HepG2 (cell line): ENCODE results near the gene GGA3. TPM values are rescaled to one million over a fixed set of nuclear protein-coding genes. Genes with fewer than 3 reads are reported as not detected.

ENCODE experiments used
- ATAC-seq: fragments of 200-7000 bp; cut with Tn5 transposase; 3 replicates; pipeline ENCODE4 v1.9.1; 2020; ENCODE audit warnings: mild to moderate bottlenecking, moderate library complexity
- BruUV-seq: library from RNA; stranded (reverse); fragments of 400-500 nt; replicated peaks from 2 replicates; lab custom pipeline; 2021; lab: Mats Ljungman, UMichigan
- CTCF ChIA-PET: fragments of 300-600 bp; formaldehyde crosslinking; extraction: SDS; loops from one replicate; lab custom pipeline; 2021; ENCODE audit warnings: low total read pairs, inconsistent platforms, low intra/inter-chr PET ratio; lab: Yijun Ruan, JAX
- POLR2A ChIA-PET: fragments of 350-600 bp; sonication (Branson Sonifier 250); formaldehyde crosslinking; loops from one replicate; lab custom pipeline; 2020; ENCODE audit warnings: antibody characterized with exemption, inconsistent platforms; lab: Yijun Ruan, JAX
- DNase-seq: peaks from one replicate; pipeline ENCODE4 v3.0.0-alpha.2; 2015; ENCODE audit warnings: low spot score
- FAIRE-seq: peaks from 3 replicates; lab custom pipeline; 2011; peaks lifted over from hg19 to GRCh38; lab: Jason Lieb, UNC
- H2AFZ ChIP-seq: one replicate; pipeline ENCODE4 v1.6.1; 2011; ENCODE audit warnings: low read length, inconsistent platforms
- H3K27ac ChIP-seq: fragments of 300-600 bp; 3 replicates; pipeline ENCODE4 v1.8.0; 2011; ENCODE audit warnings: mixed run types, mild to moderate bottlenecking, mixed read lengths, low read length, inconsistent platforms; ENCODE audit not compliant: insufficient read depth; ENCODE audit errors: extremely low read length
- H3K27me3 ChIP-seq, 2 experiments: fragments of 200-600 bp in 1 of 2; 2 replicates in 1 of 2; 3 replicates in 1 of 2; pipeline versions ENCODE4 v1.6.0 to v1.8.0; 2011; ENCODE audit warnings: low read length in 2 of 2, mild to moderate bottlenecking in 2 of 2, moderate library complexity in 2 of 2, inconsistent platforms in 1 of 2; ENCODE audit not compliant: insufficient read depth in 2 of 2, control insufficient read depth in 1 of 2
- H3K36me3 ChIP-seq, 2 experiments: fragments of 200-600 bp in 1 of 2; replicated peaks in 1 of 2; 2 replicates in 1 of 2; 3 replicates in 1 of 2; pipeline versions ENCODE4 v1.5.1 to v1.8.0; 2011; ENCODE audit warnings: low read length in 2 of 2, inconsistent platforms in 1 of 2; ENCODE audit not compliant: insufficient read depth in 2 of 2, control insufficient read depth in 1 of 2
- H3K4me1 ChIP-seq: 2 replicates; pipeline ENCODE4 v1.5.1; 2012; ENCODE audit warnings: low read length, inconsistent platforms; ENCODE audit not compliant: insufficient read depth
- H3K4me2 ChIP-seq: 2 replicates; pipeline ENCODE4 v1.6.0; 2011; ENCODE audit warnings: low read depth, low read length, inconsistent platforms
- H3K4me3 ChIP-seq, 3 experiments: fragments of 200-600 bp in 1 of 3; sonication (generic), shearing (Covaris generic) in 1 of 3; replicated peaks in 1 of 3; 2 replicates each; pipeline ENCODE4 v1.5.1; 2011 to 2016; ENCODE audit warnings: low read length in 3 of 3, inconsistent platforms in 2 of 3, low read depth in 2 of 3, mild to moderate bottlenecking in 2 of 3, control low read depth in 1 of 3, mixed read lengths in 1 of 3; ENCODE audit not compliant: insufficient read depth in 1 of 3
- H3K79me2 ChIP-seq: one replicate; pipeline ENCODE4 v1.6.1; 2011; ENCODE audit warnings: low read length, inconsistent platforms; ENCODE audit not compliant: insufficient read depth
- H3K9ac ChIP-seq: 2 replicates; pipeline ENCODE4 v1.6.0; 2011; ENCODE audit warnings: mild to moderate bottlenecking, low read depth, low read length, inconsistent platforms; ENCODE audit not compliant: insufficient read depth
- H3K9me3 ChIP-seq: 2 replicates; pipeline ENCODE4 v1.5.1; 2012; ENCODE audit warnings: mild to moderate bottlenecking, low read length
- H4K20me1 ChIP-seq: 2 replicates; pipeline ENCODE4 v1.6.0; 2011; ENCODE audit warnings: inconsistent platforms, mild to moderate bottlenecking, low read length, moderate library complexity; ENCODE audit not compliant: insufficient read depth
- ARID3A ChIP-seq: IDR thresholded peaks from 2 replicates; pipeline ENCODE4 v1.6.1; 2012; ENCODE audit warnings: low read depth, low read length, improper control_type of control experiment
- ARNT2 ChIP-seq: sonication (generic); formaldehyde crosslinking; IDR thresholded peaks from 2 replicates; pipeline ENCODE4 v1.8.0; 2022; ENCODE audit warnings: mild to moderate bottlenecking, low read depth, missing genetic modification reagents, moderate library complexity
- NR2F2 ChIP-seq: IDR thresholded peaks from 2 replicates; pipeline ENCODE4 v1.6.1; 2012; ENCODE audit warnings: low read depth, inconsistent platforms, borderline replicate concordance
- RFXAP ChIP-seq: sonication (generic); formaldehyde crosslinking; IDR thresholded peaks from 2 replicates; pipeline ENCODE4 v1.4.0; 2020; ENCODE audit warnings: missing genetic modification reagents, borderline replicate concordance
- ZNF224 ChIP-seq: sonication (generic); formaldehyde crosslinking; IDR thresholded peaks from 2 replicates; pipeline ENCODE4 v1.5.0; 2020; ENCODE audit warnings: mild to moderate bottlenecking, missing genetic modification reagents
- ZNF34 ChIP-seq: sonication (generic); formaldehyde crosslinking; IDR thresholded peaks from 2 replicates; pipeline ENCODE4 v1.4.0; 2020; ENCODE audit warnings: mild to moderate bottlenecking, missing genetic modification reagents, borderline replicate concordance
- WGBS: methylation state at CpG from one replicate; pipeline ENCODE4 v1.1.6; 2017; ENCODE audit warnings: low lambda C conversion rate; 5-methylcytosine and 5-hydroxymethylcytosine counted together
- in situ Hi-C: cut with HindIII; loops from 2 replicates; pipeline ENCODE4 v1.10.0; 2017; ENCODE audit warnings: low pct_unique_long_range_greater_than_20kb; ENCODE audit not compliant: extremely low pct_ligation_motif_present
- intact Hi-C: fragments of 100-400 bp; cut with micrococcal nuclease; formaldehyde crosslinking; loops from one replicate; pipeline ENCODE4 v1.10.0; 2022; ENCODE audit not compliant: unreplicated experiment
- polyA plus RNA-seq, 8 experiments: library from polyadenylated mRNA; depleted of rRNA in 3 of 8; stranded (reverse) in 7 of 8; unstranded in 1 of 8; fragments of >200 nt; fragmentation: Illumina TruSeq in 4 of 8; extraction: Trizol in 4 of 8; gene quantifications; 2 replicates each; pipeline versions ENCODE4 v1.2.1 to v1.2.3, GENCODE V29; 2011 to 2016; ENCODE audit warnings: low read depth in 4 of 8, missing spikeins in 1 of 8, mixed read lengths in 1 of 8; ENCODE audit not compliant: insufficient read depth in 1 of 8
- total RNA-seq, 5 experiments: library from RNA; depleted of rRNA; stranded (reverse); fragments of >200 nt; fragmentation: Illumina TruSeq; extraction: Trizol; gene quantifications; 2 replicates each; pipeline ENCODE4 v1.2.3, GENCODE V29; 2016; ENCODE audit warnings: low read depth in 1 of 5
- TF ChIP-seq, protein P1 (sequence below): sonication (generic); formaldehyde crosslinking; IDR thresholded peaks from 2 replicates; pipeline ENCODE4 v1.8.0; 2022; ENCODE audit warnings: mild to moderate bottlenecking, missing genetic modification reagents, moderate library complexity

GGA3 gene
- total and polyA plus RNA-seq, 2 of the 13 experiments (the other 11 are each of a cell fraction or from before 2014, with no cell fraction given): 28.4 to 43.7 TPM

GRCh38 chr17:75267153-75267410 lies 5.7 kb upstream of the GGA3 start:
- H3K9me3 ChIP-seq: no peaks in the 10 kb centered on the region
- H3K27ac ChIP-seq: peak overlapping the region; percentile 34
- 98% methylated on average over 2 of the region's 2 CpGs for WGBS
- no TSS peak for BruUV-seq
- H3K4me3 ChIP-seq: no peak overlapping the region
- no peak for ATAC-seq
- DNase-seq: no peak
- H2AFZ ChIP-seq: no peak overlapping the region
- H3K79me2 ChIP-seq: peaks cover 19% of the 10 kb centered on the region
- no peak overlapping the region for H3K4me2 ChIP-seq
- 0 out of 2 replicates have a peak, but pooled peaks have one; percentile 6 for TF ChIP-seq ARNT2 (CRISPR knock-in tag)
- TF ChIP-seq, protein P1, sequence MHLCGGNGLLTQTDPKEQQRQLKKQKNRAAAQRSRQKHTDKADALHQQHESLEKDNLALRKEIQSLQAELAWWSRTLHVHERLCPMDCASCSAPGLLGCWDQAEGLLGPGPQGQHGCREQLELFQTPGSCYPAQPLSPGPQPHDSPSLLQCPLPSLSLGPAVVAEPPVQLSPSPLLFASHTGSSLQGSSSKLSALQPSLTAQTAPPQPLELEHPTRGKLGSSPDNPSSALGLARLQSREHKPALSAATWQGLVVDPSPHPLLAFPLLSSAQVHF: 0 out of 2 replicates have a peak, but pooled peaks have one; percentile 7
- no peak for TF ChIP-seq ARID3A
- 0 out of 2 replicates have a peak, but pooled peaks have one; percentile 3 for TF ChIP-seq NR2F2
- 0 out of 2 replicates have a peak, but pooled peaks have one; percentile 20 for TF ChIP-seq ZNF34 (CRISPR knock-in tag)
- 0 out of 2 replicates have a peak, but pooled peaks have one; percentile 11 for TF ChIP-seq RFXAP
- no peak for TF ChIP-seq ZNF224
- no peak overlapping the region for H3K9ac ChIP-seq
- no peaks in the 10 kb centered on the region for H4K20me1 ChIP-seq
- intact Hi-C loops: no loop called here
- ChIA-PET POLR2A (interaction anchor here (1.0 to 6.6 kb wide), 7 partner anchors 11 to 139 kb away, joined by 3 to 43 read pairs (median 4); partner anchors contain the start of genes GRB2, SLC25A19 and SUMO2), CTCF (interaction anchor here (1.5 to 2.0 kb wide), 2 partner anchors 56 to 146 kb away, joined by 4 to 10 read pairs; no protein-coding TSS in a partner anchor)
- no peaks in the 10 kb centered on the region; a peak in 1 of 5 replicates for H3K27me3 ChIP-seq
- H3K4me1 ChIP-seq: peaks cover 49% of the 10 kb centered on the region
- no peak for FAIRE-seq
- in situ Hi-C loops: loop anchor here (5.0 kb wide), 1 partner anchor 145 kb away; no protein-coding TSS in a partner anchor
- H3K36me3 ChIP-seq: peaks cover 13 to 29% of the 10 kb centered on the region in 2 experiments
